HG03280 (cell line): ENCODE measurements around the gene TPX2.

Experiments
- ATAC-seq: cut with Tn5 transposase; IDR thresholded peaks from one replicate; pipeline ENCODE4 v1.9.1; 2021; ENCODE audit warnings: mild to moderate bottlenecking, moderate library complexity; ENCODE audit not compliant: unreplicated experiment

The TPX2 gene

GRCh38 chr20:31738729-31739549 lies at the start of gene TPX2:
TPX2 (plus strand) TSS chr20:31739290; CDS start chr20:31757477, 18,187 bp downstream.
- peak; percentile 96 for ATAC-seq

GRCh38 chr20:31690124-31690666 lies 48.9 kb upstream of the TPX2 start:
- no peak for ATAC-seq

- ATAC-seq = peak; percentile 48
Measured at GRCh38 chr20:31691646-31692275, 47.3 kb upstream of the TPX2 start.

GRCh38 chr20:31693402-31693801 lies 45.7 kb upstream of the TPX2 start:
- no peak for ATAC-seq

- ATAC-seq = no peak
Measured at GRCh38 chr20:31693987-31694661, 45.0 kb upstream of the TPX2 start.

GRCh38 chr20:31694842-31695593 lies 44.1 kb upstream of the TPX2 start:
- ATAC-seq = no peak

GRCh38 chr20:31695849-31696804 lies 43.0 kb upstream of the TPX2 start:
- no peak for ATAC-seq

- no peak for ATAC-seq
Measured at GRCh38 chr20:31698243-31698802, 40.8 kb upstream of the TPX2 start.

- peak; percentile 94 for ATAC-seq
Measured at GRCh38 chr20:31698803-31699718, 40.0 kb upstream of the TPX2 start.

GRCh38 chr20:31699801-31700728 lies 39.0 kb upstream of the TPX2 start:
- ATAC-seq = no peak

GRCh38 chr20:31700747-31701146 lies 38.3 kb upstream of the TPX2 start:
- no peak for ATAC-seq

GRCh38 chr20:31701591-31701990 lies 37.5 kb upstream of the TPX2 start:
- no peak for ATAC-seq

- no peak for ATAC-seq
Measured at GRCh38 chr20:31704225-31705119, 34.6 kb upstream of the TPX2 start.

GRCh38 chr20:31705191-31705590 lies 33.9 kb upstream of the TPX2 start:
- ATAC-seq = no peak

- peak; percentile 84 for ATAC-seq
Measured at GRCh38 chr20:31705598-31706597, 33.2 kb upstream of the TPX2 start.
